ENCODE data around the gene NUP155.
"Not testable (repeated sequence)": the region's sequence is repeated elsewhere in the genome, so short reads cannot be mapped to it uniquely, and the experiment has no call there.

The NUP155 gene

DNA sequence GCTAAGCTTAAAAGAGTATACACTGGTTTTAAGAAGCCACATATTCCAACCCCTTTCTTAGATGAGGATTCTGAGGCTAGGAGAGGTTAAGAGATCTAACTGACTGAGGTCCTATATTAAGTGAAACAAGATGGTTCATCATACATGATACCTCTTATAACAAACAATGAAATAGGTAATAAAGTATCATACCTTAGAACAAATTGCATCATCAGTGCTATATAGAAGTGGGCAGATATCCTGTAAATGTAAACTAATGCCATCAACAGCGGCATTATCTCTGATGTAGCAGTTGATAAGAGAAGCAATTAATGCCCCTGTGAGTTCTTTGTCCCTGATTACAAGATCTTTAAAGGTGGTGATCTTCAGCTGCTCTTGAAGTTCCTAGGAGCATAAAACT, 60.5 kb downstream of the NUP155 start:
- H4K20me1 ChIP-seq (ENCODE audit: control insufficient read depth, insufficient read depth, low read depth, low read length) = no peaks in the 10 kb centered on the region
- no peak overlapping the region for H3K4me3 ChIP-seq (ENCODE audit: low read length)
- no peaks in the 10 kb centered on the region for H3K79me2 ChIP-seq (ENCODE audit: control insufficient read depth, low read length)
- H3K9me3 ChIP-seq (ENCODE audit: control insufficient read depth, insufficient read depth, low read length) = no peaks in the 10 kb centered on the region
- H3F3A ChIP-seq (ENCODE audit: control insufficient read depth, insufficient read depth) = no peaks in the 10 kb centered on the region
- H3K36me3 ChIP-seq (ENCODE audit: control insufficient read depth, low read length) = peaks cover 79% of the 10 kb centered on the region
- H3K9me2 ChIP-seq (replicated peaks; ENCODE audit: control insufficient read depth, low read length) = no peaks in the 10 kb centered on the region
- H3K27ac ChIP-seq (ENCODE audit: low read depth, low read length) = no peak overlapping the region
- TF ChIP-seq, protein P1, sequence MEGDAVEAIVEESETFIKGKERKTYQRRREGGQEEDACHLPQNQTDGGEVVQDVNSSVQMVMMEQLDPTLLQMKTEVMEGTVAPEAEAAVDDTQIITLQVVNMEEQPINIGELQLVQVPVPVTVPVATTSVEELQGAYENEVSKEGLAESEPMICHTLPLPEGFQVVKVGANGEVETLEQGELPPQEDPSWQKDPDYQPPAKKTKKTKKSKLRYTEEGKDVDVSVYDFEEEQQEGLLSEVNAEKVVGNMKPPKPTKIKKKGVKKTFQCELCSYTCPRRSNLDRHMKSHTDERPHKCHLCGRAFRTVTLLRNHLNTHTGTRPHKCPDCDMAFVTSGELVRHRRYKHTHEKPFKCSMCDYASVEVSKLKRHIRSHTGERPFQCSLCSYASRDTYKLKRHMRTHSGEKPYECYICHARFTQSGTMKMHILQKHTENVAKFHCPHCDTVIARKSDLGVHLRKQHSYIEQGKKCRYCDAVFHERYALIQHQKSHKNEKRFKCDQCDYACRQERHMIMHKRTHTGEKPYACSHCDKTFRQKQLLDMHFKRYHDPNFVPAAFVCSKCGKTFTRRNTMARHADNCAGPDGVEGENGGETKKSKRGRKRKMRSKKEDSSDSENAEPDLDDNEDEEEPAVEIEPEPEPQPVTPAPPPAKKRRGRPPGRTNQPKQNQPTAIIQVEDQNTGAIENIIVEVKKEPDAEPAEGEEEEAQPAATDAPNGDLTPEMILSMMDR (IDR thresholded peaks at IDR 0.05; ENCODE audit: low read depth, low read length, poor library complexity, severe bottlenecking) = no peak
- TF ChIP-seq EZH2phosphoT487 (IDR thresholded peaks at IDR 0.05; ENCODE audit: borderline replicate concordance, low read length) = no peak
- H3K27me3 ChIP-seq (ENCODE audit: control insufficient read depth, low read length) = no peaks in the 10 kb centered on the region
- no peaks in the 10 kb centered on the region for H3K4me1 ChIP-seq (ENCODE audit: control insufficient read depth, low read length)
- H3K4me2 ChIP-seq (ENCODE audit: low read length) = no peak overlapping the region

GRCh38 chr5:37308793-37309192, 62.1 kb downstream of the NUP155 start:
- H3K4me3 ChIP-seq (ENCODE audit: low read length) = no peak overlapping the region
- no peaks in the 10 kb centered on the region for H3K27me3 ChIP-seq (ENCODE audit: control insufficient read depth, low read length)
- H3F3A ChIP-seq (ENCODE audit: control insufficient read depth, insufficient read depth) = no peaks in the 10 kb centered on the region
- H3K79me2 ChIP-seq (ENCODE audit: control insufficient read depth, low read length) = no peaks in the 10 kb centered on the region
- H3K36me3 ChIP-seq (ENCODE audit: control insufficient read depth, low read length) = peaks cover 77% of the 10 kb centered on the region
- H4K20me1 ChIP-seq (ENCODE audit: control insufficient read depth, insufficient read depth, low read depth, low read length) = no peaks in the 10 kb centered on the region
- TF ChIP-seq EZH2phosphoT487 (IDR thresholded peaks at IDR 0.05; ENCODE audit: borderline replicate concordance, low read length) = no peak
- TF ChIP-seq, protein P1 (IDR thresholded peaks at IDR 0.05; ENCODE audit: low read depth, low read length, poor library complexity, severe bottlenecking) = no peak
- H3K4me1 ChIP-seq (ENCODE audit: control insufficient read depth, low read length) = no peaks in the 10 kb centered on the region
- H3K4me2 ChIP-seq (ENCODE audit: low read length) = no peak overlapping the region
- H3K9me3 ChIP-seq (ENCODE audit: control insufficient read depth, insufficient read depth, low read length) = no peaks in the 10 kb centered on the region
- no peak overlapping the region for H3K27ac ChIP-seq (ENCODE audit: low read depth, low read length)
- no peaks in the 10 kb centered on the region for H3K9me2 ChIP-seq (replicated peaks; ENCODE audit: control insufficient read depth, low read length)

DNA sequence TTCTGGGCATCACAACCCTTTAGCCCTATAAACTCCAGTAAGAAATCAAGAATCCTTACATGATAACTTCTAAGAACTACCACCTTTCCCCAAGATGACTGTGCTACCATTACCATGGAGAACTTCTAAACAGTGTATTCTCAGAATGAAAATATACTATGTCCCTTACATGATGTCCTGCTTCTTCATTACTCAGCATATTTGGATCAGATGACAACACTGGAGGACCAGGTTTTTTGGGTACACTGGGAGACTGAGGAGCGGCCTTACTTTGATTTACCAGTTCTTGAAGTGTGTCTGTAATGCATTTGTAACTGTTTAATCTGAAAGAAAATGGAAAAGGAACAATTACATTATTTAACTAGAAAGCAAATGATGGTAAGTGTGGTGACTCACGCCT, 66.0 kb downstream of the NUP155 start:
- H3F3A ChIP-seq (ENCODE audit: control insufficient read depth, insufficient read depth) = no peaks in the 10 kb centered on the region
- H4K20me1 ChIP-seq (ENCODE audit: control insufficient read depth, insufficient read depth, low read depth, low read length) = no peaks in the 10 kb centered on the region
- TF ChIP-seq, protein P1 (IDR thresholded peaks at IDR 0.05; ENCODE audit: low read depth, low read length, poor library complexity, severe bottlenecking) = no peak
- no peak for TF ChIP-seq EZH2phosphoT487 (IDR thresholded peaks at IDR 0.05; ENCODE audit: borderline replicate concordance, low read length)
- no peak overlapping the region for H3K4me3 ChIP-seq (ENCODE audit: low read length)
- H3K27ac ChIP-seq (ENCODE audit: low read depth, low read length) = no peak overlapping the region
- peaks cover 81% of the 10 kb centered on the region for H3K36me3 ChIP-seq (ENCODE audit: control insufficient read depth, low read length)
- no peaks in the 10 kb centered on the region for H3K27me3 ChIP-seq (ENCODE audit: control insufficient read depth, low read length)
- no peaks in the 10 kb centered on the region for H3K9me2 ChIP-seq (replicated peaks; ENCODE audit: control insufficient read depth, low read length)
- no peak overlapping the region for H3K4me2 ChIP-seq (ENCODE audit: low read length)
- no peaks in the 10 kb centered on the region for H3K9me3 ChIP-seq (ENCODE audit: control insufficient read depth, insufficient read depth, low read length)
- no peaks in the 10 kb centered on the region for H3K4me1 ChIP-seq (ENCODE audit: control insufficient read depth, low read length)
- no peaks in the 10 kb centered on the region for H3K79me2 ChIP-seq (ENCODE audit: control insufficient read depth, low read length)

DNA sequence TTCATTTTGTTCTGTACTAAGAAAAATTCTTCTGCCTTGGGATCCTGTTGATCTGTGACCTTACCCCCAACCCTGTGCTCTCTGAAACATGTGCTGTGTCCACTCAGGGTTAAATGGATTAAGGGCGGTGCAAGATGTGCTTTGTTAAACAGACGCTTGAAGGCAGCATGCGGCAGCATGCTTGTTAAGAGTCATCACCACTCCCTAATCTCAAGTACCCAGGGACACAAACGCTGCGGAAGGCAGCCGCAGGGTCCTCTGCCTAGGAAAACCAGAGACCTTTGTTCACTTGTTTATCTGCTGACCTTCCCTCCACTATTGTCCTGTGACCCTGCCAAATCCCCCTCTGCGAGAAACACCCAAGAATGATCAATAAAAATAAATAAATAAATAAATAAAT, 74.6 kb downstream of the NUP155 start:
- not testable (repeated sequence) for H3K79me2 ChIP-seq (ENCODE audit: control insufficient read depth, low read length); H3K4me3 ChIP-seq (ENCODE audit: low read length); H3F3A ChIP-seq (ENCODE audit: control insufficient read depth, insufficient read depth); H3K27ac ChIP-seq (ENCODE audit: low read depth, low read length); H3K4me1 ChIP-seq (ENCODE audit: control insufficient read depth, low read length); H3K27me3 ChIP-seq (ENCODE audit: control insufficient read depth, low read length); H3K9me2 ChIP-seq (replicated peaks; ENCODE audit: control insufficient read depth, low read length); H3K9me3 ChIP-seq (ENCODE audit: control insufficient read depth, insufficient read depth, low read length); H4K20me1 ChIP-seq (ENCODE audit: control insufficient read depth, insufficient read depth, low read depth, low read length); H3K4me2 ChIP-seq (ENCODE audit: low read length)
- peaks cover 68% of the 10 kb centered on the region for H3K36me3 ChIP-seq (ENCODE audit: control insufficient read depth, low read length)

All from DOHH2 (cell line).